LoVo (cell line): ENCODE results near the gene NCR3LG1.

Experiments
- DNase-seq: peaks from one replicate; pipeline ENCODE4 v3.0.0-alpha.2; 2016; ENCODE audit warnings: low spot score

NCR3LG1 gene, protein sequence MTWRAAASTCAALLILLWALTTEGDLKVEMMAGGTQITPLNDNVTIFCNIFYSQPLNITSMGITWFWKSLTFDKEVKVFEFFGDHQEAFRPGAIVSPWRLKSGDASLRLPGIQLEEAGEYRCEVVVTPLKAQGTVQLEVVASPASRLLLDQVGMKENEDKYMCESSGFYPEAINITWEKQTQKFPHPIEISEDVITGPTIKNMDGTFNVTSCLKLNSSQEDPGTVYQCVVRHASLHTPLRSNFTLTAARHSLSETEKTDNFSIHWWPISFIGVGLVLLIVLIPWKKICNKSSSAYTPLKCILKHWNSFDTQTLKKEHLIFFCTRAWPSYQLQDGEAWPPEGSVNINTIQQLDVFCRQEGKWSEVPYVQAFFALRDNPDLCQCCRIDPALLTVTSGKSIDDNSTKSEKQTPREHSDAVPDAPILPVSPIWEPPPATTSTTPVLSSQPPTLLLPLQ

DNA sequence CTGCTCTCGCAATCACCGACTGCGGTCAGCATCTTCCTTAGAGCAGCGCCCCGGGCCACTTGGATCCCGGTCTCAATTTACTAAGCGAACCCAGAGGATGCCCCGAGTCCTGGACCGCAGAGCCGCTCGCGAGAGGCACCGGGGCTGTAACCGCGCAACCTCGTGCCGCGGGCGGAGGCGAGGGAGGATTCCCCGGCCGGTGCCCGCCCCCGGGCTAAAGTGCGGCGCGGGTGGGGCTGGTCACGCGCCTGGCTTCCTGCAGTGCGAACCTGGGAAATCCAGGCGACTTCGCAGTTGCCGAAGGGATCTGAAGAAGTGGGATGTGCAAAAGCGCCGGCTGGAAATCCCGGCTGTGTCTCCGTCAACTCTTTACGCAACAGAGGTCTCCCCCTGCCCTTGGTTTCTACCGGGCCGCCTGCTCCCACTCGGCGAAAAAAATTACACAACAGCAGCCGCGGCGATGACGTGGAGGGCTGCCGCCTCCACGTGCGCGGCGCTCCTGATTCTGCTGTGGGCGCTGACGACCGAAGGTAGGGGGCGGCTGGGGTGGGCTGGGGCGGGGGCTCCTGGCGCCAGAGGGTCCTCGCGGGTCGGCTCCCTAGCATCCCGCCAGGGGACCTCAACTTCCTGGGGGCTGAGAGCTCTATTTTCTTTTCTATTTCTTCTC, at the start of gene NCR3LG1:
Gene NCR3LG1, plus strand, starts transcription at position 291 of the 667 bp plus-strand sequence. Its CDS starts 170 bp downstream, at position 461.
- DNase-seq: peak; percentile 65

DNA sequence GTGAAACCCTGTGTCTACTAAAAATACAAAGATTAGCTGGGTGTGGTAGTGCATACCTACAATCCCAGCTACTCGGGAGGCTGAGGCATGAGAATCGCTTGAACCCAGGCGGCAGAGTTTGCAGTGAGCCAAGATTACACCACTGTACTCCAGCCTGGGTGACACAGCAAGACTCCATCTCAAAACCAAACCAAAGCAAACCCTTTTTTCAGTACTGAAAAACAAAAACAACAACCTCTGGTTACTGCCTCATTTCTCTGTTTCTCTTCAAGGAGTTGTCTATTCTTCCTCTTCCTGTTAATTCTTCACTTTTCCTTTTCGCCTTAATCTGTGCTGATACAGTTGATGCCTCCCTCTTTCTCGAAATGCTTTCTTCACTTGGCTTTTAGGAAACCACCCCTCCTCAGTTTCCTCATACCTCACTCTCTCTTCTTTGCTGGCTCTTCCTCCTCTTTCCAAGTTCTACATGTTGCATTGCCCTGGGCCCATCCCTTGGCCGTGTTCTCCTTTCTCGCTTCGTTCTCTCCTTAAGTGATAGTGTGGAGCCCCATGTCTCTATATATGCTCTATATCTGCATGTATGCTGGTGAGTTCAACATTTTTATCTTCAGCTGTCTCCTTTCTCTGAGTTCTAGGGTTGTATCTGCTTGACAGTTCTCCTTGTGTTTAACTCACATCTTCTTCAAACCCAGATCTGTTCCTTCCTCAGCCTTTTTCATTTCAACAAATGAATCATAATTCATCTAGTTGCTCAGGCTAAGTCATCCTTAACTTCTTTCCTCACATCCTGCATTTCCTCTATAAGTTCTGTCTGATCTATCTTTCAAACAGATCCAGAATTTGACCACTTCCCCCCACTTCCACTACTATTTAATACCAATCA, 38.0 kb upstream of the NCR3LG1 start:
- DNase-seq: no peak

DNA sequence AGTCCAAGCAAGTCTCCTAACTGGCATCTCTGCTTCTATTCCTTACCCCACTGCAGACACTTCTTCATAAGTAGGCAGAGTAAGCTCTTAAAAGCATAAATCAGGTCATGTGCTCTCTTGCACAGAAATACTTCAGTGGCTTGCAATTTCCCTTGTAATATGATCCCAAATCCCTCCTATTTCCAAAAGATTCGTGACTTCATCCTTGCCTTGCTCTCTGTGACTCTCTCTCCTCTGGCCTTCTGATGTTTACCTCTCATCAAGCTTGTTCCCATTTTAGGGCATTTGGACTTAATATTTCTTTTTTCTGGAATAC, 37.4 kb upstream of the NCR3LG1 start:
- DNase-seq: no peak

DNA sequence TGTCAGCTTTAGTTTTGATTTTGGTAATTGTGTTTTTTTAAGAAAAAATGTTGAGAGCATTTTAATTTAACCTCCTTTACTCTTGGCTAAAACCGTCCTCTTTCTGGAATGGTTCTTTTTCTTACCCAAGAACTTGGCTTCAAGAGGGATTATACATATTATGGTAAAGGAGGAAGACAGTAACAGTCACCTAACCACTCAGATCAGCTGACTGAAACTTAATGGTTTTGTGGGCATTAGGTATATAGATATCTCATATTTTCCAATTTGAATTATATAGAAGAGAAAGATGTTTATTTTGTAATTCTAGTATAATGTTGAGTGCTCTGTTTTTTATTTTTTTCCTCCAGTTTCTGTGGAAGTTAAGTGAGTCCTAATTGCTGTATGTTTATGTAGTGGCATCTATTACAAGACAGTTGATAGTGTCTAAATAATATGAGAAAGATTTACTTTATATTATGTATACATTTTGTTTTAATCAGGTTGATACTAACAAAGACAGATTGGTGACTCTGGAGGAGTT, 36.6 kb upstream of the NCR3LG1 start:
- no peak for DNase-seq

DNA sequence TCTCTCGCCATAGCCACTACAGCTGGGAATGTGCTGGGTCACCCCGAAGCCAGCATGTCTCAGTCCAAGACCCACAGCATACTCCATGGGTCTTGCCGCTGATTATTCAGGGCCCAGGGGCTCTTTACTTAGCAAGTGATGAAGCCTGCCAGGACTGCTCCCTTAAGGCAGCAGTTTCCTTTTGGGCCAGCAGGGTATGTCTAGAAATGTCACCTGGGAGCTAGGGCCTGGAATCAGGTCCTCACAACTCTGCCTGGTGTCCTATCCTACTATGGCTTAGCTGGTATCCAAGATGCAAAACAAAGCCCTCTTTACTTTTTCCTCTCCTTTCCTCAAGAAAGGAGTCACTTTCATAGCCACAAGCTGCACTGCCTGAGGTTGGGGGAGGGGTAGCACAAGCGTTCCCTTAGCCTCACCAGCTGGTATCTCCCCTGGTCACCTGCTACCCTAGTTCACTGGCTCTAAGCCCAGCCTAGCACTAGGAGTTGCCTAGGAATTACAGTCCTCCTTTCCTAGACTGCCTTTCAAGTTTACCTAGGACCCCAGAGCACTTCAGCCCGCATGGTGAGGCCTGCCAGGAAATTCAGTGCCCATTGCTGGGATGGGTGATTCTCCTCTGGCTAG, 22.6 kb upstream of the NCR3LG1 start:
- no peak for DNase-seq

DNA sequence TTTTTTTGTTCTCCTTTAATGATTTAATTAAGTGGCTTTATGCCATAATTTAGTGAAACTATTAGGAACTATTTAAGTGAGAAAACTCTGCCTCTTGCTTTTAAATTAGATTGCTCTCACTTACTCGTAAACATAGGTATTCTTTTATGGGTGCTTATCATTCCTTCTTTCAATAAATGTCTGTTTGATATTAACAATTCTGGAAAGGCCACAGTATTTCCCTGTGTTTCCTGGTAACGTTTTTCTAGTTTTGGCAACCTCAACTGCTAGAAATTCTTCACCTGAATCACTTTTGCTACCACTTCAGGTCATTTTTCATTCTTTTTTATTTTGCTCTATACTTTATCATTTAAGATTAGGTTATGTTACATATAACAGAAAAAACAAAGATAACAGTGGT, 19.9 kb upstream of the NCR3LG1 start:
- DNase-seq: no peak

DNA sequence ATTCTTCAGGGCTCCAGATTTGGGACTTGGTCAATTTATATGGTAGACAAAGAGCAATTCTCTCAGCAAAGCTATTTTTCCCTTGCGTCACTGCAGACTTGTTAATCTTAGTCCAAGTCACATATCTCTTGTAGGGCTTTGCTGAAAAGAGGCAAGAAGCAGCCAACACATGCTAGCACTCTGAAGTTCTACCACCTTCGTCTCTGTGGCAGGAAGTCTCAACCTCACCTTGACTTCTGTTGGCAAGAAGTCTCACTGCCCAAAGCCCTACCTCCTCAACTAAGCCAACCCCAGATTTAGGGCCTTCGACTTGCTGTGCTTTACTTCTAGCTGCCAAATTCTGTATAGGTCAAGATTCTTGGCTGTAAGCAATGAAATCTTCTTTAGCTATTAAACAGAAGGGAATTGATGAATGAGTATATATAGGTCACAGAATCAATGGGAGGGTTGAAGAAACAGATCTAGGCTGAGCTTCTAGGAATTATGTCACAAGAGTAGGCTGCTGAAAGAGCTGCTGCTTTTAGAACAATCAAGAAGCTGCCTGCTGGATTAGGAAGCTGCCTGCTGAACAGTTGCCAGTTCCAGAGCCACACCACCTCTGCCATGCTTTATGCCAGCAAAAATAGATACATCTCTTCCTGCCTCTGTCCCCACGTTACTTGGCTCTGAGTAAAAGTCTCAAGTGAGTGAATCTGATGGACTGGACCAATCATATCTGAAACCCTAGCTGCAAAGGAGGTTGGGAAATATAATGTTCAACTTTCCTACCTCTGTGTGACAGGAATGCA, 17.6 kb upstream of the NCR3LG1 start:
- DNase-seq: no peak

DNA sequence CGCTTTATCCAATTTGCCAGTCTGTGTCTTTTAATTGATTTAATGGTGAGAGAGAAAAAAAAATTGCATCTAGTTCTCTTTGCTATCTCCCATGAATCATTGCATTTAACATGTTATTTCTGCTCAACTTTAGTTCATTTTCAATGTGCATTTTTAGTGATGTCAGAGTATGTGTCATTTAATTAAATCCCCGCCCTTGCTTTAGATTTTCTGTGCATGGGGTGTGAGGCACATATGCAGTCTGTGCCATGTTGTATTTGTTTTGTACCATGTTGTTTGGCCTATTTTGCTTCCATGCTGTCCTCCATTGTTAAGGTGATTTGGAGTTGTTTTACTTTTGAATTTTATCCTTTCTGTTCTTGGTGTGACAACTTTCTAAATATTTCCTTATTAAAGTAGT, 8.3 kb upstream of the NCR3LG1 start:
- DNase-seq: no peak

DNA sequence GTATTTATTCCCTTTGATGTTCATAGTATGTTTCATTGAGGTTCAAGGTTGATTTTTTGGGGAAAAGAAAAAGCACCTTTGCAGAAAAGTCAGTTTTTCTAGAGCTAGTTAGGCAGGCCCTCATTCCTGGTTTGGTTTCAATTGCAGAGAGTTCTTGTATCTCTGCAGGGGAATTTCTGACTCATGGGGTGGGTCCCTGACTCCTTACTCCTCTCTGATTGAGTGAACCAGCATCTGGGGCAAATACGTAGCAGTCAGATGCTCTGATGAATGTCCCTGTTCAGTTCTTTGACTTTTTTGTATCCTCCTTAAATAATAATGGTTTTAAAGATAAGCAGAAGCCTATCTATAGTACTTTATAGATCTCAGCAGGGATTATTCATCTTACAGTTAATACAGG, 7.7 kb upstream of the NCR3LG1 start:
- DNase-seq: no peak

DNA sequence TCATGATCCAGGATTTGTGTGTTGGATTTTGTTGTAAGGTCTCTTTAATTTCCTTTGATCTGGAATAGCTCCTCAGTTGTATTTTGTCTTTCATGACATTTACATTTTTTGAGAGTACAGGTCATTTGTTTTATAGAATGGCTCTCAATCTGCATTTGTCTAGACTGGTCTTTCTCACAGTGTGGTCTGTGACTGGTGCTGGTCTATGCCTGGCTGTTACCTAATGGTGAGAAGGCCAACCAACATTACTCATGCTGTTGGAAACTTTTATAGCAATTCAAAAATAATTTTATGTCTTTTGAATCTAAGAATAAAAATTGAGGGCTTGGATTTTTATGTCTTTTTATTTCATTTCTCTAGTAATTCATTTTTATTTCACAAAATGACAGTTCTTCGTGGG, 3.9 kb upstream of the NCR3LG1 start:
- DNase-seq: no peak

DNA sequence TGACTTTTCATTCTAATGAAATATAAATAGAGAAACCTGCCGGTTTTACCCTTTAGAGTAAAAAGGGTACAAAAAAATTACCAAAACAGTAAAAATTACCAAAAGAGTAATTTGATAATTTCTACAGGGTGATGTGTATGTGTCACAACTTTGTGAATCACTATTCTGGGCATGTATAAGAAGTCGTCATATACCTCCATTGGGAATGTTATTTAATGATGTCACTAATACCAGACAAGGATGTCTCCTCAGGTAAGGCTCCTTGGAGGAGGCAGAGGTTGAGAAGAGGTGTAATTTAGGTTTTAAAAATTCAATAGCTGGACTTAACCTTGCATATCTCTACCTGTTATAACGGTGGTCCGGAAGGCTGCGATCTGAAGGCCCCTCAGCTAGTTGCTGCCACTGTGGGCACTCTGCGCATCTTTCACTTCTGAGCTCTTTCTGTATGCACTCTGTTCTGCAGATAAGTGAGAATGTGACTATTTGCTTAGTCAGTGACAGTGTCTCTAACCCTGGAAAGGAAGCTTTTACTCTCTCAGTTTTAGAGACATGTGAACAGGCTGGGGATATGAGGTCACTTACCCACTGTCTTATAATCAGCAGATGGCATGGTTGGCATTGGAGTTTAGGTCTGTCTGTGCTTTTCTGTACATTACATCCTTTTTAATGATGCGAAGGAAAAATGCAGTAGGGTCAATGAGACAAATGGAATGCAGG, 987 bp upstream of the NCR3LG1 start:
- DNase-seq: no peak

DNA sequence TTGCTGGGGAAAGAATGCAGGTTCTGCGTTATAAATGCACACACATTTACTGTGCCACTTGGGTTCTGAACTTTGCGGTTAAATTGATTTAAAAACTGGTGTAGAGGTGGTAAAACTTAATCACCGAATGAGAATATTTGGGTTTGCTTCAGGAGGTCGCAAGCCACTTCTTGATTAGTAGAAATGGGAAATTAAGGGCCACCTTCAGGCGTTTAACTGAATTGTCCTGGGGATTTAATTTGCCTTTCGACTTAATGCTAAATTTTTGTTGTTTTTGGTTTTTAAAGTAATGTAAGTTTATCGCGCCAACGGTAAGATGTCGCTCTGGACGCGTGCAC, 459 bp upstream of the NCR3LG1 start:
- DNase-seq: no peak

DNA sequence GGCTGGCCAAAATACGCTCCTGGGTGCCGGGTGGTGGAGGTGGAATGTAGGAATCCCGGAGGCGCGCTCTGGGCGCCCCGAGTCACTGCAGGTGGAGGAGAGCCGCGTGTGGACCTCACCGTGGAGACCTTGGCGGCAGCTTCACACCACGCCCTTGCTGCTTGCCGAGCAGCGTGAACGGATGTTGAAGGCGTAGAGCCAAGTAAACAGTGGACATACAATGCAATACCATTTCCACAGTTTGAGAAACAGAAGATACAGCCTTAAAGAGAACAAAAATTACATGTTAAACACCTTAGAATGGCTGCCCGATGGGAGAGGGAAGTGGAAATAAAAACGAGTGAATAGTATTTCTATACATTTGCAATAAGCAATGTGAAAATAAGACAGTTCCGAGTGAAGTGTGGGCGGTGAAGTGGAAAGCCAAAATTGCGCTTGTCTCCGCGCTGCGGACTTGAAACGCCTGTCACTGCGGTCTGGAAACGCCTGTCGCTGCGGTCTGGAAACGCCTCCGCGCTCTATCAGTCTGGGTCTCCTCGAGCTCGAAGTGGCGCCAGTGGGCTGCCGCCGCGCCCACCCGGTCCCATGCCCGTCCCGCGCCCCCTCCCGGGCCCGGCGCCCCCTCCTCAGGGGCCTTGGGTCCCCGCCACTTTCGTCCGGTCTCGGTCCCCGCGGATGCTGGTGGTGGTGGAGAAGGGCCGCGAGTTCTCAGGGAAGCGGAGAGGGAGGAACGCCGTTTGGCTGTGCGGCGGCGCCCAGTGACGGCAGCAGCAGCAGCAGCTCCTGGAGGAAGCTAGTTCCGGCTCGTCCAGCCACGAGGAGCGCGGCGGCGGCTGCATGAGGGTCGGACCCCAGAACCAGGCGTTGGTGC, 1.6 kb downstream of the NCR3LG1 start:
- peak; percentile 83 for DNase-seq

DNA sequence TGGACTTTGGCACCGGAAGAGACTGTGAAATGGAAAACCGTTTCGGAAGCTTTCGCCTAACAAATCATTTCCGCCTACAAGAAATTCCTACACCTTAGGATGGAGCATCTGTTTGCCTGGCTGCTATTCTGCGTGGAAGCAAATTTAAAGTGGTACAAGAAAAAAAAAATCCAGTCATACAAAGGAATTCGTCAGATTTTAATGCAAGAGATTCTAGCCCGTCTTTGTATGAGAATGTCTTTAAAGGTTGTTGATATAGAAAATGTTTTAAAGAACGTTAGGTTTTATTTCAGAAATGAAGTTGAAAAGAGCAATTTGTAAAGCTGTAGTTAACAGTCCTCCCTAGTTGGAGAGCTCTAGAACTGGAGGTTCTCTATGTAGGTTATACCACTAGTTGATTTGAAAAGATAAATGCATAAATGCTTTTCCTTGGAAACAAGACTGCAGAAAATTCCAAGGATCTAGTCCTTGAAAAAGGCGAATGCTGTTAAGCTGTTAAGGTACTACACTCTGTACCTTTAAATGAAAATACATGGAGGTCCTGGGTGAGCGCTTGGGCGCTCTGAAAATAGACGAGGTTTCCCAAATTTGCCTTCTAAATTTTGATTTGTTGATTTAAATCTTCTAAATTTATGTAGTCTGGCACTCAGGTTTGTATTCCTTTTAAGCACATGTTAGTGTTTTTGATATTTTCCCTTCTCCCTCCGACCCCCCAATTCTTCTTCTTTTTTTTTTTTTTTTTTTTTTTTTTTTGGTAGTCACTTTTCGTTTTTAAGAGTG, 2.4 kb downstream of the NCR3LG1 start:
- peak; percentile 9 for DNase-seq

DNA sequence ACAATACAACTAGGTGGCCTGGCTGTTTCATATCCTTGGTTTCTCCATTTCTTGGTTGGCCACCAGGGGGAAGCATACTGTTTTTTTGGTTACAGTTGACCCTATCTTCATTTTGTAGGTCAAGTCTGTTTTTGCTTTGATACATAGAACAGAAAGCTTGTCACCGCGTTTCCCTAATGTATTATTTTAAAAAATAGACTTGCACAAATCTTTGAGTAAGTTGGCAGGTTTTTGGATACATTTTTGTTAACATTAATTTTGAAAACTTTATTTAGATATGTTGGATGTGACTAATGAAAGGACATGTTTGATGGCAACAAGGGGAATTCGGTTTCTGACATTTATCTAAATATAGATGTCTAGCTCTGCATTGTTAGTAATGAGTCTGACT, 3.0 kb downstream of the NCR3LG1 start:
- DNase-seq: peak; percentile 82

DNA sequence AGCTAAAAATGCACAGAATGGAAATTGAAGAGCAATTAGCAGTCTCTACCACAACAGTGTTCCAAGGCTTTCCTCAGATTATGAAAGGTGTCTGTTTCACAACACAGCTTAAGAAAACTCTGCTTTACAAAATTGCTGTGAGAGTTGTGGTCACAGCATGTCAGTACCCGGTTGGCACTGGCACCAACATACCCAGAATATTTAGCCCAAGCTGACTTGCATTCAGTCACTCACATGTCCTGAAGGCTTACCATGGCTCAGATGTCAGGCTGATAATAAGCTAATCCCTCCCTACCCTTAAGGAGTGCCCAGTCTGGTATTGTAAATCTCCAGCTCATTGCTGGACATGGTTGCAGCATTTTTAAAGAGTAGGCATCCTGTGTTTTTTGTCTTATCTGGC, 14.9 kb downstream of the NCR3LG1 start:
- no peak for DNase-seq

DNA sequence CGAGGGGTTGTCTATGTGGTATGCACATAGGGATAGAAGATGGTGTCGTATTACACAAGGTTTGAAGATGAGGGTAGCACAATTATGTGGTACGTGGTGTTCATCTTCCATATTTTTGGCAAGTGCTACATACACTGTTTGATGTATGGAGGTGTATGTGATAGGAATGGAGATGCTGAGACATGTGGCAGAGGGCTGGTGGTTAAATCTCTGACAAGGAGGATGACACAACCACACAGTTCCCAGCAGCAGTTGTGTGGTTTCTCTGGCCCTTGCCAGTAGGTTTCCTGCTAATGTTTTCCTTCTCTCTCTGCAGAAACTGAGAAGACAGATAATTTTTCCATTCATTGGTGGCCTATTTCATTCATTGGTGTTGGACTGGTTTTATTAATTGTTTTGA, 17.0 kb downstream of the NCR3LG1 start:
- no peak for DNase-seq

DNA sequence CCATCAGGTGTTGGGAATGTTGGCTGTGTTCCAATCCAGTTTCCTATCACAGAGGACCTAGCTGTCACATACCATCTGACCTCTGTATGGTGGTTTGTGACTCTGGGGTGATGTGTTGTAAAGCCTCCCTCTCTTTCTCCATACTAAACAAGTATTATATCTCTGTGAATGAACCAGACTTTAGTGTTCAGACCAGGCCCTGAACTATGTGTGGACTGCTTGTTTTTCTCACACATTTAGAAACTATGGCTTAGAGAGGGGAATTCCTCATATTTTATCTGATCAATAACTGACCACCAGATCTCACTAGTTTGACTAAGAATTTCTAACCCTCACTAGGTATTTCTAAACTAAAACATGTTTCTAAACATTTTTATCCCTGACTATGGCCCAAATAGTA, 17.5 kb downstream of the NCR3LG1 start:
- DNase-seq: no peak

DNA sequence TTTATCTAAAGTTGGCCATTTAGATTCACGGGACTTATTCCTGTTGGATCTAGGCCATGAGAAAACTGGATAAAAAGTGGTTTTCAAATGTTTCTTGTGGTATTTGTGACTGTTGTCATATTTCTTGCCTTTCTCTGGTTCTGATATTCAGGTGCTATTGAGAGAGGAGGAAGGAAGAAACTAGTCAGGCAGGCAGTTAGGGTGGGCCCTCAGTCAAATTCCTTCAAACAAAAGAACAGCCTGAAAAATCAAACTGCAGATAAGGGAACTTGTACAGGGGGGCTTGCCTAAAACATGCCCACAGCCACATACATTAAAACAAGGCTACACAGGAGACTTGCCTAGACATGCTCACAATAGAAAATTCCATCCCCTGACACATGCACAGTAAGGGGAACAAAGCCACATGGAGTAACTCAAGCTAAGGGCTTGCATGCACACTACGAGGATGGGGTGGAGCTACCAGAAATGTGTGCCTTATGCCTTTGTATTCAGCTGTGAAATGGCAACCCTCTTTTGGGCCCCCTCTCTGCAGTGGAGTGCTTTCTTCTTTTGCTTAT, 18.2 kb downstream of the NCR3LG1 start:
- DNase-seq: no peak
